Right lobe of liver (tissue), 6 donors: Measurements from ENCODE around the gene NYAP2. TPM values are rescaled to one million over a fixed set of nuclear protein-coding genes. Genes with fewer than 3 reads are reported as not detected.

Experiments
- ATAC-seq, 4 donors: fragments of 200-7000 bp; cut with Tn5 transposase; one replicate each; pipeline ENCODE4 v1.9.1; 2020; ENCODE audit warnings: mild to moderate bottlenecking in 4 of 4, moderate library complexity in 4 of 4
- DNase-seq, 3 donors: peaks; one replicate each; pipeline ENCODE4 v3.0.0-alpha.2; 2020
- H3K27ac ChIP-seq, 3 donors: fragments of 200-600 bp; one replicate each; pipeline ENCODE4 v1.8.0; 2022
- H3K27me3 ChIP-seq, 2 donors: fragments of 200-600 bp; one replicate each; pipeline ENCODE4 v1.8.0; 2022
- H3K36me3 ChIP-seq, 4 donors: fragments of 200-600 bp; sonication (generic) in 1 of 4; one replicate each; pipeline versions ENCODE4 v1.5.1 to v1.8.0; 2017 to 2022; ENCODE audit warnings: control low read depth in 1 of 4
- H3K4me1 ChIP-seq, 4 donors: fragments of 200-600 bp; sonication (generic) in 1 of 4; one replicate each; pipeline versions ENCODE4 v1.5.1 to v1.8.0; 2017 to 2022; ENCODE audit warnings: control low read depth in 1 of 4
- H3K4me3 ChIP-seq, 3 donors: fragments of 200-600 bp; one replicate each; pipeline ENCODE4 v1.8.0; 2022
- H3K9me3 ChIP-seq, 4 donors: fragments of 200-600 bp; sonication (generic) in 1 of 4; one replicate each; pipeline versions ENCODE4 v1.5.1 to v1.8.0; 2017 to 2022; ENCODE audit warnings: control low read depth in 1 of 4
- CTCF ChIP-seq, 4 donors: fragments of 200-600 bp in 3 of 4; fragments of 450-650 bp in 1 of 4; IDR thresholded peaks; one replicate each; pipeline versions ENCODE4 v1.5.1 to v1.8.0; 2016 to 2022; ENCODE audit warnings: antibody characterized with exemption in 4 of 4, mild to moderate bottlenecking in 2 of 4
- POLR2A ChIP-seq: fragments of 450-650 bp; IDR thresholded peaks from one replicate; pipeline ENCODE4 v1.6.1; 2017; ENCODE audit warnings: antibody characterized with exemption, mild to moderate bottlenecking
- WGBS: methylation state at CpG from one replicate; pipeline ENCODE4 v1.1.6; 2018; ENCODE audit warnings: low coverage, low lambda C conversion rate; ENCODE audit not compliant: insufficient coverage; ENCODE audit errors: missing lambda C conversion rate; 5-methylcytosine and 5-hydroxymethylcytosine counted together
- intact Hi-C, 2 donors: fragments of 100-400 bp; cut with DNase I; formaldehyde crosslinking; loops; one replicate each; pipeline versions ENCODE4 v1.11.2 to v1.14.1; 2022
- total RNA-seq, 6 experiments: library from RNA; depleted of rRNA in 2 of 6; stranded (reverse); fragments of >200 nt in 2 of 6; fragmentation: NEBNext Ultra II Directional in 3 of 6; extraction: Animal tissue kit (Norgen Biotek cat#: 25700) in 3 of 6; gene quantifications; one replicate each; pipeline versions ENCODE4 v1.1.0 to v1.2.4, GENCODE V29; 2016 to 2023
- donor health status: DM: no; HTN: yes; CAD: no.
- donor health status: DM: no; HTN: no; CAD: no.
- donor health status: DM: no; HTN: no; CAD: no.
- donor health status: DM: no; HTN: yes; CAD: no.
- donor health status: DM: no; HTN: yes; CAD: no.

The NYAP2 gene
- total RNA-seq, 6 experiments from 2014 or later: not detected

GRCh38 chr2:225600865-225601264, 201.4 kb downstream of the NYAP2 start:
- H3K27ac ChIP-seq: no peak overlapping the region
- H3K4me3 ChIP-seq: no peak overlapping the region
- no peak for TF ChIP-seq CTCF (IDR thresholded peaks at IDR 0.05)
- no peak for TF ChIP-seq POLR2A
- no peaks in the 10 kb centered on the region for H3K36me3 ChIP-seq
- no peaks in the 10 kb centered on the region for H3K4me1 ChIP-seq
- WGBS: 70% methylated on average over 4 of the region's 4 CpGs
- DNase-seq: no peak
- H3K9me3 ChIP-seq: no peaks in the 10 kb centered on the region
- intact Hi-C loops: no loop called here
- no peaks in the 10 kb centered on the region for H3K27me3 ChIP-seq
- ATAC-seq: no peak

DNA sequence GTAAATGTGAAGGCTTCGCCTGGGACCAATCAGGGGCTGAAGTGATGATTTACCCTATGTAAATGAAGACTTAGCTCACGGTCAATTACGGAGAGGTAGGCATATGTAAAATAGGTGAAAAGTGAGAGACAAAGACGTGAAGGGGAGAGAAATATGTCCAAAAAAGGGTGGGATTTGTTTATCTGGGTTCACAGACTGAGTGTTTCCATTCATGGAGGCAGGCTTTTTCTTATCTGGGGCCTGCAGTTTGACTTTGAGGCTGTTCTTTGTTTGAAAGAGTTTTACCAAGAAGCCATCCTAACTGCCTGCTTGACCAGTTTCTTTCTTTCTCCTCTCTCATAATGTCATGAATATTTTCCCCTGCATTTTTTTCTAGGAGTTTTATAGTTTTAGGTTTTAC, 202.7 kb downstream of the NYAP2 start:
- intact Hi-C loops: no loop called here
- Histone ChIP-seq H3K27ac (no peak overlapping the region), H3K36me3 (no peaks in the 10 kb centered on the region), H3K4me1 (no peaks in the 10 kb centered on the region), H3K4me3 (no peak overlapping the region), H3K27me3 (no peaks in the 10 kb centered on the region), H3K9me3 (no peaks in the 10 kb centered on the region)
- no peak for DNase-seq
- WGBS: 54% methylated on average over 4 of the region's 4 CpGs
- ATAC-seq: no peak
- TF ChIP-seq CTCF (IDR thresholded peaks at IDR 0.05): no peak
- no peak for TF ChIP-seq POLR2A

DNA sequence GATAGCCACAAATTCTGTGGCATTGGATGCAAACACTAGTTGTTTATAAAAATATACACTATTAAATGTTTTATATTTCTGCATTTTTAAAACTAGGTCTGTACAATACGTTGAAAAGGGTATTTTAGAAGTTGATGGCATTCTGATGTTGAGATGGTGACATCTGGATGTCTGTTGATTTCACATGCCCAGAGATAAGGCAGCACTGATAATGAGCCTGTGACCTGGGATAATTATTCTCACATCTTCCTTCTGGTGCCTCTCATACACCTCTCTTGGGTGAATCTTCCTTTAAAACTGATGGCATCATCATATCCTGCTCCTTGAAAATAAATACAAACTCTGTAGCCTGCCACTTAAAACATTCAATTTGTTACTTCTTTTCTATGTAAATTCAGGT, 208.6 kb downstream of the NYAP2 start:
- Histone ChIP-seq H3K4me1 (no peaks in the 10 kb centered on the region), H3K4me3 (no peak overlapping the region), H3K27ac (no peak overlapping the region), H3K36me3 (no peaks in the 10 kb centered on the region), H3K27me3 (no peaks in the 10 kb centered on the region), H3K9me3 (no peaks in the 10 kb centered on the region)
- no peak for TF ChIP-seq CTCF (IDR thresholded peaks at IDR 0.05)
- no peak for TF ChIP-seq POLR2A
- DNase-seq (no peak), ATAC-seq (no peak)
- intact Hi-C loops: no loop called here
- 11% methylated on average over 1 of the region's 1 CpG for whole genome bisulfite sequencing

GRCh38 chr2:225612636-225613035, 213.1 kb downstream of the NYAP2 start:
- 36% methylated on average over 1 of the region's 1 CpG for whole genome bisulfite sequencing
- DNase-seq (no peak), ATAC-seq (no peak)
- H3K4me1 ChIP-seq: no peaks in the 10 kb centered on the region
- no peak overlapping the region for H3K4me3 ChIP-seq
- H3K27me3 ChIP-seq: no peaks in the 10 kb centered on the region
- no peak for TF ChIP-seq POLR2A
- TF ChIP-seq CTCF (IDR thresholded peaks at IDR 0.05): no peak
- H3K27ac ChIP-seq: no peak overlapping the region
- intact Hi-C loops: no loop called here
- no peaks in the 10 kb centered on the region for H3K36me3 ChIP-seq
- H3K9me3 ChIP-seq: no peaks in the 10 kb centered on the region

DNA sequence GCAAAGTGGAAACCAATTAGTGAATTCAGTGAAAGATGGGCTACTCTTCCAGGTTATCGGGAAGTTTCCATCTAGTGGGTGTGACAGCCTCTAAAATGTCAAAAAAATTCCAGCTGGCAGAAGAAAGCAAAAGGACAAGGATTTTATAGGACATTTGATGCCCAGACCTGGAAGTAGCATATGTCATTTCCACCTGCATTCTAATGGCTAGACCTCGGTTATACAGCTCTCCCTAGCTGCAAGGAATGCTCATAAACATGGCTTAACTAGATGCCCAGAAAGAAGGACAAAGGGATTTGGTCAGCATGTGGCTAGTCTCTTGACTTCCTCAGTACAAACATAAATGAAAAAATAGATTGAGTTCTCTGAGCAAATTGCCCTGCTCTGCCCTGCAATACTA, 215.4 kb downstream of the NYAP2 start:
- Histone ChIP-seq H3K4me1 (no peaks in the 10 kb centered on the region), H3K9me3 (no peaks in the 10 kb centered on the region), H3K36me3 (no peaks in the 10 kb centered on the region), H3K27me3 (no peaks in the 10 kb centered on the region), H3K4me3 (no peak overlapping the region), H3K27ac (no peak overlapping the region)
- TF ChIP-seq POLR2A: no peak
- TF ChIP-seq CTCF (IDR thresholded peaks at IDR 0.05): no peak
- no peak for DNase-seq
- 47% methylated on average over 2 of the region's 2 CpGs for WGBS
- intact Hi-C loops: no loop called here
- no peak for ATAC-seq
